OCI-LY1 (cell line): ENCODE measurements around the gene TMEM59L.
A peak's percentile ranks its signal among the peaks of the same experiment; 100 is the strongest.

Experiments
- H2AFZ ChIP-seq: fragments of 200-600 bp; sonication (generic), shearing (Covaris generic); 2 replicates; pipeline ENCODE4 v1.6.0; 2014; ENCODE audit warnings: antibody characterized with exemption, mild to moderate bottlenecking, low read length
- H3F3A ChIP-seq: fragments of 200-600 bp; sonication (generic), shearing (Covaris generic); 2 replicates; pipeline ENCODE4 v1.6.0; 2014; ENCODE audit warnings: mild to moderate bottlenecking, antibody characterized with exemption, low read length, moderate library complexity; ENCODE audit not compliant: insufficient read depth
- H3K27ac ChIP-seq: fragments of 200-600 bp; sonication (generic); 2 replicates; pipeline ENCODE4 v1.5.1; 2014; ENCODE audit warnings: low read length, mixed run types, mild to moderate bottlenecking, low read depth; ENCODE audit not compliant: poor library complexity, severe bottlenecking
- H3K27me3 ChIP-seq: fragments of 200-600 bp; sonication (generic); 2 replicates; pipeline ENCODE4 v1.6.0; 2014; ENCODE audit warnings: antibody characterized with exemption, mild to moderate bottlenecking, low read length, moderate library complexity; ENCODE audit not compliant: insufficient read depth
- H3K36me3 ChIP-seq: fragments of 200-600 bp; sonication (generic); 2 replicates; pipeline ENCODE4 v1.6.1; 2014; ENCODE audit warnings: mild to moderate bottlenecking, antibody characterized with exemption, low read length, moderate library complexity, mixed read lengths; ENCODE audit not compliant: insufficient read depth
- H3K4me1 ChIP-seq: fragments of 200-600 bp; sonication (generic); 2 replicates; pipeline ENCODE4 v1.5.1; 2014; ENCODE audit warnings: mild to moderate bottlenecking, low read length, moderate library complexity; ENCODE audit not compliant: insufficient read depth, severe bottlenecking
- H3K4me2 ChIP-seq: fragments of 200-600 bp; sonication (generic), shearing (Covaris generic); 2 replicates; pipeline ENCODE4 v1.6.1; 2014; ENCODE audit warnings: low read length
- H3K4me3 ChIP-seq: fragments of 200-600 bp; sonication (generic); 2 replicates; pipeline ENCODE4 v1.5.1; 2014; ENCODE audit warnings: low read length, low read depth, mild to moderate bottlenecking, mixed read lengths; ENCODE audit not compliant: poor library complexity, severe bottlenecking
- H3K79me2 ChIP-seq: fragments of 200-600 bp; shearing (Covaris generic); 2 replicates; pipeline ENCODE4 v1.6.1; 2016; ENCODE audit warnings: mixed run types, low read length, mixed read lengths; ENCODE audit not compliant: insufficient read depth
- H3K9ac ChIP-seq: fragments of 200-600 bp; sonication (generic), shearing (Covaris generic); 2 replicates; pipeline ENCODE4 v1.6.1; 2014; ENCODE audit warnings: mild to moderate bottlenecking, low read length, mixed read lengths
- H3K9me2 ChIP-seq: fragments of 200-600 bp; sonication (generic), shearing (Covaris generic); 2 replicates; pipeline ENCODE4 v1.6.1; 2014; ENCODE audit warnings: low read depth, mild to moderate bottlenecking, low read length, mixed read lengths
- H3K9me3 ChIP-seq: fragments of 200-600 bp; shearing (Covaris generic); 2 replicates; pipeline ENCODE4 v1.6.1; 2014; ENCODE audit warnings: low read length, mixed read lengths
- H4K20me1 ChIP-seq: fragments of 200-600 bp; sonication (generic), shearing (Covaris generic); 2 replicates; pipeline ENCODE4 v1.6.0; 2016; ENCODE audit warnings: mild to moderate bottlenecking, low read length; ENCODE audit not compliant: insufficient read depth
- EZH2 ChIP-seq: fragments of 200-600 bp; sonication (generic), shearing (Covaris generic); IDR thresholded peaks from 2 replicates; pipeline ENCODE4 v1.8.0; 2017; ENCODE audit warnings: borderline replicate concordance, mixed run types, mild to moderate bottlenecking, antibody characterized with exemption, low read length, moderate library complexity, mixed read lengths
- TF ChIP-seq, protein P1 (sequence below): fragments of 200-600 bp; sonication (generic), shearing (Covaris generic); IDR thresholded peaks from 2 replicates; pipeline ENCODE4 v1.5.1; 2017; ENCODE audit warnings: mild to moderate bottlenecking, antibody characterized with exemption, low read length, moderate library complexity, mixed read lengths

The TMEM59L gene

DNA sequence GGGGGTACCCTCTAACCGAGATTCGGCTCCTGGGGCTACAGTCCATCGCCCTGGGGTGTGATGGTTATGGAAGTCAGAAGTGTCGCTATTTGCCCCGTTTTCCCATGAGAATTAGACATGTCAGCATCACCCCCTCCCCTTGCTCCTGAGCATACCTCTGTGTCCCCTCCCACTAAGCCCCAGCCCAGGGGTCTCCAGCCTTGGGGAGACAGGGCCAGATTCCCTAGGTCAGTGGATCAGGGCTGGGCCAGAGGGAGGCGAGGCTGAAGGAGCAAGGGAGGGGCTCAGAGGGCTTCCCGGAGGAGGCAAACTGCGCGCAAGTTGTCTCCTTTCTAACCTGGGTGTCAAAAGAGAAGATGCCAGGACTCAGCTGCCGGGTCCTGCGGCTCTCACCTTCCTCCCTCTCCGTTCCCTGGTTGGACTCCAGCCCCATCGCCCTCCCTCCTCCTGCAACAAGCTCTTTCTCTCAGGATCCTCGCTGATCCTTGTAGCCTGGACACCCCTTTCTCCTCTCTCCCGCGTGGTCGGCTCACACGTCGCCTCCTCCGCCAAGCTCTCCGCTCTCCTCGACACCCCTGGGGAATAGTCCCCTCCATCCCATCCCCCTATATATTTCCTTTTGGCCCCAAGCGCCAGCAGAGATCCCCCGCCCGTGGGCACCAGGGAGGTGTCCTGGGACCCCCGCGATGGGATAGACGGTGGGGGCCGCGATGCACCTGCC, 459 bp upstream of the TMEM59L start:
- TF ChIP-seq, protein P1, sequence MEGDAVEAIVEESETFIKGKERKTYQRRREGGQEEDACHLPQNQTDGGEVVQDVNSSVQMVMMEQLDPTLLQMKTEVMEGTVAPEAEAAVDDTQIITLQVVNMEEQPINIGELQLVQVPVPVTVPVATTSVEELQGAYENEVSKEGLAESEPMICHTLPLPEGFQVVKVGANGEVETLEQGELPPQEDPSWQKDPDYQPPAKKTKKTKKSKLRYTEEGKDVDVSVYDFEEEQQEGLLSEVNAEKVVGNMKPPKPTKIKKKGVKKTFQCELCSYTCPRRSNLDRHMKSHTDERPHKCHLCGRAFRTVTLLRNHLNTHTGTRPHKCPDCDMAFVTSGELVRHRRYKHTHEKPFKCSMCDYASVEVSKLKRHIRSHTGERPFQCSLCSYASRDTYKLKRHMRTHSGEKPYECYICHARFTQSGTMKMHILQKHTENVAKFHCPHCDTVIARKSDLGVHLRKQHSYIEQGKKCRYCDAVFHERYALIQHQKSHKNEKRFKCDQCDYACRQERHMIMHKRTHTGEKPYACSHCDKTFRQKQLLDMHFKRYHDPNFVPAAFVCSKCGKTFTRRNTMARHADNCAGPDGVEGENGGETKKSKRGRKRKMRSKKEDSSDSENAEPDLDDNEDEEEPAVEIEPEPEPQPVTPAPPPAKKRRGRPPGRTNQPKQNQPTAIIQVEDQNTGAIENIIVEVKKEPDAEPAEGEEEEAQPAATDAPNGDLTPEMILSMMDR: no peak
- no peak for TF ChIP-seq EZH2
- Histone ChIP-seq H3K9ac (no peak overlapping the region), H4K20me1 (no peaks in the 10 kb centered on the region), H3K79me2 (no peaks in the 10 kb centered on the region), H3K4me2 (peak overlapping the region; percentile 29; the same call in 1 of the 2 replicates), H3K4me1 (no peaks in the 10 kb centered on the region), H3K27ac (no peak overlapping the region), H3K9me2 (no peaks in the 10 kb centered on the region), H3F3A (no peaks in the 10 kb centered on the region), H3K27me3 (peaks cover 22% of the 10 kb centered on the region), H2AFZ (no peak overlapping the region), H3K9me3 (no peaks in the 10 kb centered on the region), H3K4me3 (no peak overlapping the region), H3K36me3 (no peaks in the 10 kb centered on the region)

GRCh38 chr19:18613589-18614234, 1.0 kb downstream of the TMEM59L start:
- no peaks in the 10 kb centered on the region for H3K9me2 ChIP-seq
- no peak overlapping the region for H3K4me2 ChIP-seq
- no peak overlapping the region for H3K9ac ChIP-seq
- no peaks in the 10 kb centered on the region for H3K9me3 ChIP-seq
- no peaks in the 10 kb centered on the region for H3K4me1 ChIP-seq
- H3K4me3 ChIP-seq: no peak overlapping the region
- TF ChIP-seq EZH2: no peak
- TF ChIP-seq, protein P1: no peak
- H3K27ac ChIP-seq: no peak overlapping the region
- H3K79me2 ChIP-seq: no peaks in the 10 kb centered on the region
- H4K20me1 ChIP-seq: no peaks in the 10 kb centered on the region
- H3K36me3 ChIP-seq: no peaks in the 10 kb centered on the region
- H2AFZ ChIP-seq: no peak overlapping the region
- peaks cover 24% of the 10 kb centered on the region for H3K27me3 ChIP-seq
- no peaks in the 10 kb centered on the region for H3F3A ChIP-seq

DNA sequence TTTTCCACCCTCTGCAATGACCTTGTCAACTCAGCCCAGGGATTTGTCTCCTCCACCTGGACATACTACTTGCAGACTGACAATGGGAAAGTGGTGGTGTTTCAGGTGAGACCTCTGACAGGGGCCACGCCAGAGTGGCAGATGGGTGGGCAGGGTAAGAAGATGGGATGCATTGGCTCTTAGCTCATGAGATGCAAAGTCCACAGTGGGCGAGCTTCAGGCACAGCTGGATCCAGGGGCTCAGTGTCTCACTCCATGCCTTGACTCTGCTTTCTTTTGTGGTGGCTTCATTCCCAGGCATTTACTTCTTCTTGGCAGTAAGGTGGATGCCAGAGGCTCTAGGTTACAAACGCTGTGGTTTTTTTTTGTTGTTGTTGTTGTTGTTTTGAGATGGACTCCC, 3.4 kb downstream of the TMEM59L start:
- H3K4me2 ChIP-seq: no peak overlapping the region
- no peak overlapping the region for H3K9ac ChIP-seq
- H3K9me3 ChIP-seq: no peaks in the 10 kb centered on the region
- H3K4me3 ChIP-seq: no peak overlapping the region
- no peaks in the 10 kb centered on the region for H3K36me3 ChIP-seq
- H3K27me3 ChIP-seq: peaks cover 10% of the 10 kb centered on the region; the same call in 1 of the 2 replicates
- no peaks in the 10 kb centered on the region for H3K4me1 ChIP-seq
- no peaks in the 10 kb centered on the region for H4K20me1 ChIP-seq
- no peaks in the 10 kb centered on the region for H3F3A ChIP-seq
- no peaks in the 10 kb centered on the region for H3K79me2 ChIP-seq
- no peak overlapping the region for H2AFZ ChIP-seq
- H3K27ac ChIP-seq: no peak overlapping the region
- TF ChIP-seq EZH2: no peak
- TF ChIP-seq, protein P1: no peak
- H3K9me2 ChIP-seq: no peaks in the 10 kb centered on the region
